Measurements from ENCODE around the gene STRIT1. TPM values are rescaled to one million over a fixed set of nuclear protein-coding genes. Genes with fewer than 3 reads are reported as not detected.

Gene STRIT1
- total RNA-seq (2012; rRNA removed) = not detected in 2 replicates
- not detected in 2 replicates for polyA plus RNA-seq (2012; rRNA removed)
- not detected in 2 replicates for polyA plus RNA-seq (2012; cell fraction: cytosol; rRNA removed)
- polyA plus RNA-seq (2012; cell fraction: nucleus; rRNA removed; ENCODE audit: low replicate concordance) = not detected in 2 replicates
- not detected for Bru-seq, nascent RNA
- BruChase-seq, experiment 1, labeled RNA remaining after a 6-hour chase = percentile 1 among the genes with signal in this experiment
- not detected for BruChase-seq, experiment 2, labeled RNA remaining after a 2-hour chase
- long read RNA-seq = 0 reads

GRCh38 chr3:155293516-155293915 is at the start of gene STRIT1:
TSS of gene STRIT1 (minus strand) at chr3:155293683.
- ATAC-seq (ENCODE audit: low read depth) (no peak), DNase-seq (no peak)
- Histone ChIP-seq H2BK20ac (ENCODE audit: low read depth, low read length) (no peak within 1 kb of the TSS), H3K27me3 (ENCODE audit: control insufficient read depth, insufficient read depth, low read length) (no peaks in the 10 kb centered on the region), H2BK15ac (ENCODE audit: low read depth, low read length) (no peak within 1 kb of the TSS), H2BK120ac (ENCODE audit: low read depth, low read length) (no peak within 1 kb of the TSS), H3K9ac (ENCODE audit: low read depth, low read length) (no peak within 1 kb of the TSS), H3K27ac (ENCODE audit: insufficient read depth, low read length) (no peak within 1 kb of the TSS), H3K9me1 (ENCODE audit: insufficient read depth, low read length) (no peaks in the 10 kb centered on the region), H3K4ac (ENCODE audit: low read depth, low read length) (no peak within 1 kb of the TSS), H2AK9ac (replicated peaks; ENCODE audit: low read depth, low read length, poor library complexity) (no peak within 1 kb of the TSS), H3K4me1 (ENCODE audit: control insufficient read depth, insufficient read depth, low read length) (no peaks in the 10 kb centered on the region), H2BK5ac (ENCODE audit: low read depth, low read length, poor library complexity, severe bottlenecking) (no peak within 1 kb of the TSS), H3K56ac (ENCODE audit: extremely low read depth, insufficient read depth, low read length) (no peak within 1 kb of the TSS), H3K79me1 (ENCODE audit: low read depth in 1 of 2, low read length in 2 of 2) (no peaks in the 10 kb centered on the region), H3K14ac (replicated peaks; ENCODE audit: low read depth, low read length) (no peak within 1 kb of the TSS), H4K20me1 (ENCODE audit: insufficient read depth, low read length) (no peaks in the 10 kb centered on the region), H4K91ac (ENCODE audit: insufficient read depth, low read depth, low read length) (no peak within 1 kb of the TSS), H2AFZ (replicated peaks; ENCODE audit: low read length, poor library complexity) (no peak within 1 kb of the TSS), H3K36me3 (ENCODE audit: control insufficient read depth, insufficient read depth, low read length) (no peaks in the 10 kb centered on the region), H3K9me3 (ENCODE audit: control insufficient read depth, insufficient read depth, low read length) (peaks cover 7% of the 10 kb centered on the region; the same call in 1 of the 2 replicates), H3K23ac (ENCODE audit: low read depth, low read length) (no peak within 1 kb of the TSS), H3K4me2 (ENCODE audit: low read depth, low read length) (no peak within 1 kb of the TSS), H4K8ac (ENCODE audit: low read depth in 2 of 2, low read length in 2 of 2) (no peak within 1 kb of the TSS), H2AK5ac (ENCODE audit: low read depth, low read length) (no peak within 1 kb of the TSS), H3K4me3 (ENCODE audit: insufficient read depth, low read depth, low read length) (no peak within 1 kb of the TSS), H3K18ac (ENCODE audit: low read depth, low read length) (no peak within 1 kb of the TSS), H4K5ac (ENCODE audit: low read depth, low read length) (no peak within 1 kb of the TSS)
- CTCF ChIA-PET = interaction anchor here (0.6 kb wide), 1 partner anchor 30 kb away, joined by 3 read pairs; no protein-coding TSS in a partner anchor
- TF ChIP-seq, protein P1, sequence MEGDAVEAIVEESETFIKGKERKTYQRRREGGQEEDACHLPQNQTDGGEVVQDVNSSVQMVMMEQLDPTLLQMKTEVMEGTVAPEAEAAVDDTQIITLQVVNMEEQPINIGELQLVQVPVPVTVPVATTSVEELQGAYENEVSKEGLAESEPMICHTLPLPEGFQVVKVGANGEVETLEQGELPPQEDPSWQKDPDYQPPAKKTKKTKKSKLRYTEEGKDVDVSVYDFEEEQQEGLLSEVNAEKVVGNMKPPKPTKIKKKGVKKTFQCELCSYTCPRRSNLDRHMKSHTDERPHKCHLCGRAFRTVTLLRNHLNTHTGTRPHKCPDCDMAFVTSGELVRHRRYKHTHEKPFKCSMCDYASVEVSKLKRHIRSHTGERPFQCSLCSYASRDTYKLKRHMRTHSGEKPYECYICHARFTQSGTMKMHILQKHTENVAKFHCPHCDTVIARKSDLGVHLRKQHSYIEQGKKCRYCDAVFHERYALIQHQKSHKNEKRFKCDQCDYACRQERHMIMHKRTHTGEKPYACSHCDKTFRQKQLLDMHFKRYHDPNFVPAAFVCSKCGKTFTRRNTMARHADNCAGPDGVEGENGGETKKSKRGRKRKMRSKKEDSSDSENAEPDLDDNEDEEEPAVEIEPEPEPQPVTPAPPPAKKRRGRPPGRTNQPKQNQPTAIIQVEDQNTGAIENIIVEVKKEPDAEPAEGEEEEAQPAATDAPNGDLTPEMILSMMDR (conservative IDR thresholded peaks at IDR 0.05; ENCODE audit: low read depth, low read length) = no peak
- TF ChIP-seq, protein P2, sequence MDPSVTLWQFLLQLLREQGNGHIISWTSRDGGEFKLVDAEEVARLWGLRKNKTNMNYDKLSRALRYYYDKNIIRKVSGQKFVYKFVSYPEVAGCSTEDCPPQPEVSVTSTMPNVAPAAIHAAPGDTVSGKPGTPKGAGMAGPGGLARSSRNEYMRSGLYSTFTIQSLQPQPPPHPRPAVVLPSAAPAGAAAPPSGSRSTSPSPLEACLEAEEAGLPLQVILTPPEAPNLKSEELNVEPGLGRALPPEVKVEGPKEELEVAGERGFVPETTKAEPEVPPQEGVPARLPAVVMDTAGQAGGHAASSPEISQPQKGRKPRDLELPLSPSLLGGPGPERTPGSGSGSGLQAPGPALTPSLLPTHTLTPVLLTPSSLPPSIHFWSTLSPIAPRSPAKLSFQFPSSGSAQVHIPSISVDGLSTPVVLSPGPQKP (IDR thresholded peaks at IDR 0.05; ENCODE audit: borderline replicate concordance, low read depth, low read length) = no peak
- TF ChIP-seq CEBPB (IDR thresholded peaks at IDR 0.05; ENCODE audit: low read depth, low read length) (no peak), SMC3 (IDR thresholded peaks at IDR 0.05; ENCODE audit: low read depth, low read length) (no peak), RFX5 (IDR thresholded peaks at IDR 0.05; ENCODE audit: low read depth, low read length) (no peak), MXI1 (IDR thresholded peaks at IDR 0.05; ENCODE audit: borderline replicate concordance, low read depth, low read length) (no peak), MAFK (IDR thresholded peaks at IDR 0.05; ENCODE audit: low read depth, low read length) (no peak), FOS (IDR thresholded peaks at IDR 0.05; ENCODE audit: low read depth, low read length) (no peak), RCOR1 (IDR thresholded peaks at IDR 0.05; ENCODE audit: insufficient replicate concordance, low read length) (no peak), CHD1 (IDR thresholded peaks at IDR 0.05; ENCODE audit: low read depth, low read length) (no peak), BHLHE40 (IDR thresholded peaks at IDR 0.05; ENCODE audit: low read depth, low read length) (no peak), RAD21 (IDR thresholded peaks at IDR 0.05; ENCODE audit: low read length) (no peak), POLR2A (IDR thresholded peaks at IDR 0.05; ENCODE audit: low read depth, low read length) (no peak), NFE2L2 (IDR thresholded peaks at IDR 0.05; ENCODE audit: low read depth, low read length) (no peak), MAZ (IDR thresholded peaks at IDR 0.05; ENCODE audit: borderline replicate concordance, low read depth, low read length) (no peak)
- TF ChIP-seq, protein P3, sequence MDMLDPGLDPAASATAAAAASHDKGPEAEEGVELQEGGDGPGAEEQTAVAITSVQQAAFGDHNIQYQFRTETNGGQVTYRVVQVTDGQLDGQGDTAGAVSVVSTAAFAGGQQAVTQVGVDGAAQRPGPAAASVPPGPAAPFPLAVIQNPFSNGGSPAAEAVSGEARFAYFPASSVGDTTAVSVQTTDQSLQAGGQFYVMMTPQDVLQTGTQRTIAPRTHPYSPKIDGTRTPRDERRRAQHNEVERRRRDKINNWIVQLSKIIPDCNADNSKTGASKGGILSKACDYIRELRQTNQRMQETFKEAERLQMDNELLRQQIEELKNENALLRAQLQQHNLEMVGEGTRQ (IDR thresholded peaks at IDR 0.05; ENCODE audit: low read depth, low read length) = no peak
- no TSS peak for BruUV-seq (replicated peaks)
- POLR2A ChIA-PET (ENCODE audit: unreplicated experiment) = no interaction called here
- dilution Hi-C loops (cut with HindIII; ENCODE audit: low sequenced_read_pairs, unreplicated experiment) = no loop called here
- WGBS, 2 experiments (ENCODE audit: extremely low coverage in 2 of 2, insufficient read length in 1 of 2) = no CpG with 5 or more reads among the region's 6 CpGs
- in situ Hi-C loops (cut with MboI; ENCODE audit: low sequenced_read_pairs) = no loop called here
- intact Hi-C loops (cut with micrococcal nuclease) = no loop called here
